Calu3 (cell line): ENCODE data around the gene KCNJ10. TPM values are rescaled to one million over a fixed set of nuclear protein-coding genes. Genes with fewer than 3 reads are reported as not detected.

ENCODE experiments used
- BruUV-seq: library from RNA; stranded (reverse); fragments of 400-500 nt; replicated peaks from 2 replicates; lab custom pipeline; 2021; lab: Mats Ljungman, UMichigan
- CTCF ChIA-PET: fragments of 300-600 bp; sonication (Branson Sonifier 250); formaldehyde crosslinking; loops from one replicate; lab custom pipeline; 2022; ENCODE audit warnings: antibody characterized with exemption; lab: Charles Lee
- DNase-seq: peaks from one replicate; pipeline ENCODE4 v3.0.0; 2022
- H3K27ac Mint-ChIP-seq: one replicate; pipeline ENCODE4 v1.8.0; 2022; ENCODE audit warnings: mixed read lengths; ENCODE audit not compliant: unreplicated experiment
- H3K27me3 Mint-ChIP-seq: one replicate; pipeline ENCODE4 v1.8.0; 2022; ENCODE audit warnings: mixed read lengths; ENCODE audit not compliant: unreplicated experiment
- H3K36me3 Mint-ChIP-seq: one replicate; pipeline ENCODE4 v1.8.0; 2022; ENCODE audit warnings: mild to moderate bottlenecking, moderate library complexity, mixed read lengths; ENCODE audit not compliant: insufficient read depth, unreplicated experiment
- H3K4me1 Mint-ChIP-seq: one replicate; pipeline ENCODE4 v1.8.0; 2022; ENCODE audit warnings: mild to moderate bottlenecking, low read depth, mixed read lengths; ENCODE audit not compliant: unreplicated experiment
- H3K4me3 Mint-ChIP-seq: one replicate; pipeline ENCODE4 v1.8.0; 2022; ENCODE audit warnings: mild to moderate bottlenecking, low read depth, moderate library complexity, mixed read lengths; ENCODE audit not compliant: unreplicated experiment
- H3K9me3 Mint-ChIP-seq: one replicate; pipeline ENCODE4 v1.8.0; 2022; ENCODE audit warnings: low read depth, mixed read lengths; ENCODE audit not compliant: unreplicated experiment
- CTCF ChIP-seq: fragments of 200-600 bp; IDR thresholded peaks from one replicate; pipeline ENCODE4 v1.8.0; 2022; ENCODE audit warnings: antibody characterized with exemption; ENCODE audit not compliant: unreplicated experiment
- intact Hi-C: fragments of 100-400 bp; cut with micrococcal nuclease; formaldehyde crosslinking; loops from one replicate; pipeline ENCODE4 v1.10.0; 2022; ENCODE audit not compliant: unreplicated experiment
- total RNA-seq: library from RNA; stranded (reverse); gene quantifications from 2 replicates; pipeline ENCODE4 v1.2.3, GENCODE V29; 2022

KCNJ10 gene
- total RNA-seq, 1 experiment from 2014 or later, result not detected

GRCh38 chr1:160062230-160062532 is 7.8 kb downstream of the KCNJ10 start:
- Mint-ChIP-seq H3K36me3 (no peaks in the 10 kb centered on the region), H3K27me3 (peaks cover 62% of the 10 kb centered on the region), H3K4me3 (no peak overlapping the region), H3K9me3 (no peaks in the 10 kb centered on the region), H3K4me1 (no peaks in the 10 kb centered on the region), H3K27ac (no peak overlapping the region)
- CTCF ChIA-PET, result no interaction called here
- no peak for DNase-seq
- no peak for TF ChIP-seq CTCF
- no TSS peak for BruUV-seq
- intact Hi-C loops, result no loop called here

GRCh38 chr1:160061369-160062229 is 8.4 kb downstream of the KCNJ10 start:
- intact Hi-C loops, result no loop called here
- no peak for TF ChIP-seq CTCF
- no peak overlapping the region for H3K27ac Mint-ChIP-seq
- no peaks in the 10 kb centered on the region for H3K36me3 Mint-ChIP-seq
- no peaks in the 10 kb centered on the region for H3K4me1 Mint-ChIP-seq
- H3K9me3 Mint-ChIP-seq, result no peaks in the 10 kb centered on the region
- H3K27me3 Mint-ChIP-seq, result peaks cover 62% of the 10 kb centered on the region
- CTCF ChIA-PET, result no interaction called here
- no TSS peak for BruUV-seq
- no peak overlapping the region for H3K4me3 Mint-ChIP-seq
- DNase-seq, result no peak

- TF ChIP-seq CTCF, result no peak
- Mint-ChIP-seq H3K4me1 (no peaks in the 10 kb centered on the region), H3K36me3 (no peaks in the 10 kb centered on the region), H3K27ac (no peak overlapping the region), H3K9me3 (no peaks in the 10 kb centered on the region), H3K27me3 (peaks cover 77% of the 10 kb centered on the region), H3K4me3 (no peak overlapping the region)
- intact Hi-C loops, result no loop called here
- BruUV-seq, result no TSS peak
- CTCF ChIA-PET, result interaction anchor here (0.6 to 1.8 kb wide), 3 partner anchors 12 to 194 kb away, joined by 3 to 14 read pairs (median 5); no protein-coding TSS in a partner anchor
- no peak for DNase-seq
These were observed 11.9 kb downstream of the KCNJ10 start for GRCh38 chr1:160058087-160058486.

GRCh38 chr1:160056648-160057169 is 13.3 kb downstream of the KCNJ10 start:
- Mint-ChIP-seq H3K4me1 (no peaks in the 10 kb centered on the region), H3K27me3 (peaks cover 91% of the 10 kb centered on the region), H3K27ac (no peak overlapping the region), H3K4me3 (no peak overlapping the region), H3K9me3 (no peaks in the 10 kb centered on the region), H3K36me3 (no peaks in the 10 kb centered on the region)
- no TSS peak for BruUV-seq
- CTCF ChIA-PET, result interaction anchor here (1.8 kb wide), 1 partner anchor 23 kb away, joined by 14 read pairs; no protein-coding TSS in a partner anchor
- DNase-seq, result no peak
- intact Hi-C loops, result no loop called here
- no peak for TF ChIP-seq CTCF
